Fibroblast of lung (primary cell): ENCODE results near the gene INSYN1. TPM values are rescaled to one million over a fixed set of nuclear protein-coding genes. Genes with fewer than 3 reads are reported as not detected.
"Not testable (repeated sequence)": the region's sequence is repeated elsewhere in the genome, so short reads cannot be mapped to it uniquely, and the experiment has no call there.

Source experiments
- DNase-seq, 2 donors: peaks; one replicate each; pipeline versions ENCODE4 v3.0.0 to v3.0.0-alpha.2; 2010; ENCODE audit warnings: low read depth in 2 of 2
- H2AFZ ChIP-seq: 2 replicates; pipeline ENCODE4 v1.5.1; 2012; ENCODE audit warnings: low read length, control low read depth, inconsistent platforms
- H3K27ac ChIP-seq: 2 replicates; pipeline ENCODE4 v1.5.1; 2011; ENCODE audit warnings: low read length, control low read depth; ENCODE audit not compliant: insufficient read depth
- H3K27me3 ChIP-seq: 2 replicates; pipeline ENCODE4 v1.5.1; 2011; ENCODE audit warnings: mild to moderate bottlenecking, low read length; ENCODE audit not compliant: control insufficient read depth, insufficient read depth
- H3K36me3 ChIP-seq: 2 replicates; pipeline ENCODE4 v1.5.1; 2011; ENCODE audit warnings: low read length; ENCODE audit not compliant: control insufficient read depth, insufficient read depth
- H3K4me1 ChIP-seq: 2 replicates; pipeline ENCODE4 v1.5.1; 2011; ENCODE audit warnings: low read length; ENCODE audit not compliant: control insufficient read depth, insufficient read depth; ENCODE audit errors: extremely low read depth
- H3K4me2 ChIP-seq: 2 replicates; pipeline ENCODE4 v1.5.1; 2011; ENCODE audit warnings: low read length, control low read depth; ENCODE audit not compliant: insufficient read depth; ENCODE audit errors: extremely low read depth
- H3K4me3 ChIP-seq, 4 experiments: fragments of 200-600 bp in 1 of 4; sonication (generic) in 1 of 4; replicated peaks in 1 of 4; 2 replicates each; pipeline ENCODE4 v1.5.1; 2011 to 2016; ENCODE audit warnings: low read length in 4 of 4, low read depth in 3 of 4, mild to moderate bottlenecking in 3 of 4, control low read depth in 2 of 4, inconsistent platforms in 1 of 4, mixed read lengths in 1 of 4; ENCODE audit not compliant: insufficient read depth in 1 of 4; ENCODE audit errors: control extremely low read depth in 1 of 4
- H3K79me2 ChIP-seq: 2 replicates; pipeline ENCODE4 v1.5.1; 2012; ENCODE audit warnings: mild to moderate bottlenecking, low read length, inconsistent platforms; ENCODE audit not compliant: control insufficient read depth, insufficient read depth
- H3K9ac ChIP-seq: 2 replicates; pipeline ENCODE4 v1.5.1; 2011; ENCODE audit warnings: mild to moderate bottlenecking, low read length, control low read depth; ENCODE audit not compliant: insufficient read depth
- H3K9me3 ChIP-seq: 2 replicates; pipeline ENCODE4 v1.5.1; 2012; ENCODE audit warnings: low read depth, low read length; ENCODE audit not compliant: control insufficient read depth, insufficient read depth
- H4K20me1 ChIP-seq: 2 replicates; pipeline ENCODE4 v1.5.1; 2011; ENCODE audit warnings: low read length; ENCODE audit not compliant: control insufficient read depth, insufficient read depth; ENCODE audit errors: extremely low read depth
- EZH2 ChIP-seq: IDR thresholded peaks from 2 replicates; pipeline ENCODE4 v1.5.1; 2012; ENCODE audit warnings: low read length, control low read depth, mild to moderate bottlenecking; ENCODE audit errors: missing control alignments
- polyA plus RNA-seq, 2 donors: library from polyadenylated mRNA; depleted of rRNA in 1 of 2; stranded (reverse) in 1 of 2; unstranded in 1 of 2; fragments of >200 nt; gene quantifications; 2 replicates each; pipeline ENCODE4 v1.2.1, GENCODE V29; 2011 to 2012; ENCODE audit warnings: missing spikeins in 1 of 2
- total RNA-seq: library from RNA; depleted of rRNA; stranded (reverse); fragments of >200 nt; gene quantifications from 2 replicates; pipeline ENCODE4 v1.2.1, GENCODE V29; 2014
- TF ChIP-seq, protein P1 (sequence below), 2 donors: IDR thresholded peaks in 1 of 2; conservative IDR thresholded peaks in 1 of 2; 1 replicate in 1 of 2; 2 replicates in 1 of 2; pipeline ENCODE4 v1.5.1; 2011 to 2012; ENCODE audit warnings: low read length in 2 of 2, control low read depth in 1 of 2, inconsistent platforms in 1 of 2, low read depth in 1 of 2, mild to moderate bottlenecking in 1 of 2

INSYN1 gene
- total and polyA plus RNA-seq, 2 donors (not counting 1 experiment from before 2014, with no cell fraction given) = 0.51 to 1.2 TPM

DNA sequence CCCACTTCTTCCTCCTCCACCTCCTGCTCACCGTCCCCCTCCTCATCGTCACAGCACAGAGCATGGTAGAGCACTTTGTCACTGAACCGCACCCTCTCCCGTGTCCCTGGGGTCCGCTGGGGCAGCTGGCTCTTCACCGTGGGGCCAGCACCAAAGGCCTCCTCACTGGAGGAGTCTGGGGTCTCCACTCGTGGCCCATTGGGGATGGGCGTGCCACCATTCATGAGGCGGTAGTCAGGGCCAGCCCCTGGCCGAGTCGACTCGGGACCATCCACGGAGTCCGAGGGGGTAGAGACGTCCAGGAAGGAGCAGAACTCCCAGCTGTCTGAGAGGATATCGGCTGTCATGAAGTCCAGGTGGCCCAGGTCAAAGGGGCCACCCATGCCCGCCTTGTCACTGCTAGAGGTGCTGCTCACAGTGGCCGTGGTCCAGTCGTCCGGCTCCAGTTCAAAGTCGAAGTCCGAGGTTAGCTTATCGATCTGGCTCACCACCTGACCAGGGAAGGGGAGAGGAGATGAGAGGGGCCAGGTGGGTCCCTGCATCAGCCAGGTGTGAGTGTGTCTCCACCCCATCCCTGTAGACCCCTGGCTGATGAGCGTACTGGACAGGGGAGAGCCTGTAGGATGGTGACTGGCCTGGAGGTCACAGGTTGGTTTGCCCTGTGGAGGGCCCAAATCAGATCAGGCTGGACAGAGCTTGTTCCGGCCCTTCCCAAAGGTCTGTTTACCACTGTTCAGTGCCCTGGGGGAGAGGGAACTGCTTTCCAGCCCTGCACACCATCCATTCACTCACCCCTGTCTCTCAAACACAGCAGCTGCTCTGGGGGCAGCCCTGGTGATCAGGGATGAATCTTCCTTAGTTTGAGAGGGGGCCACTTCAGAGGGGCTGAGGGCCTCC, 12.8 kb downstream of the INSYN1 start:
- no peaks in the 10 kb centered on the region for H3K9me3 ChIP-seq
- H3K4me2 ChIP-seq = no peak overlapping the region
- H3K36me3 ChIP-seq = no peaks in the 10 kb centered on the region
- no peak overlapping the region for H3K27ac ChIP-seq
- no peaks in the 10 kb centered on the region for H4K20me1 ChIP-seq
- no peaks in the 10 kb centered on the region for H3K4me1 ChIP-seq
- TF ChIP-seq, protein P1, sequence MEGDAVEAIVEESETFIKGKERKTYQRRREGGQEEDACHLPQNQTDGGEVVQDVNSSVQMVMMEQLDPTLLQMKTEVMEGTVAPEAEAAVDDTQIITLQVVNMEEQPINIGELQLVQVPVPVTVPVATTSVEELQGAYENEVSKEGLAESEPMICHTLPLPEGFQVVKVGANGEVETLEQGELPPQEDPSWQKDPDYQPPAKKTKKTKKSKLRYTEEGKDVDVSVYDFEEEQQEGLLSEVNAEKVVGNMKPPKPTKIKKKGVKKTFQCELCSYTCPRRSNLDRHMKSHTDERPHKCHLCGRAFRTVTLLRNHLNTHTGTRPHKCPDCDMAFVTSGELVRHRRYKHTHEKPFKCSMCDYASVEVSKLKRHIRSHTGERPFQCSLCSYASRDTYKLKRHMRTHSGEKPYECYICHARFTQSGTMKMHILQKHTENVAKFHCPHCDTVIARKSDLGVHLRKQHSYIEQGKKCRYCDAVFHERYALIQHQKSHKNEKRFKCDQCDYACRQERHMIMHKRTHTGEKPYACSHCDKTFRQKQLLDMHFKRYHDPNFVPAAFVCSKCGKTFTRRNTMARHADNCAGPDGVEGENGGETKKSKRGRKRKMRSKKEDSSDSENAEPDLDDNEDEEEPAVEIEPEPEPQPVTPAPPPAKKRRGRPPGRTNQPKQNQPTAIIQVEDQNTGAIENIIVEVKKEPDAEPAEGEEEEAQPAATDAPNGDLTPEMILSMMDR (conservative IDR thresholded peaks at IDR 0.05 in 1 of 2, IDR thresholded peaks at IDR 0.05 in 1 of 2; ENCODE audit: low read depth in 1 of 2, low read length in 2 of 2) = no peak
- TF ChIP-seq EZH2 = no peak
- no peaks in the 10 kb centered on the region for H3K79me2 ChIP-seq
- H2AFZ ChIP-seq = no peak overlapping the region
- no peak for DNase-seq
- peaks cover 3% of the 10 kb centered on the region for H3K27me3 ChIP-seq
- H3K4me3 ChIP-seq = no peak overlapping the region
- no peak overlapping the region for H3K9ac ChIP-seq

DNA sequence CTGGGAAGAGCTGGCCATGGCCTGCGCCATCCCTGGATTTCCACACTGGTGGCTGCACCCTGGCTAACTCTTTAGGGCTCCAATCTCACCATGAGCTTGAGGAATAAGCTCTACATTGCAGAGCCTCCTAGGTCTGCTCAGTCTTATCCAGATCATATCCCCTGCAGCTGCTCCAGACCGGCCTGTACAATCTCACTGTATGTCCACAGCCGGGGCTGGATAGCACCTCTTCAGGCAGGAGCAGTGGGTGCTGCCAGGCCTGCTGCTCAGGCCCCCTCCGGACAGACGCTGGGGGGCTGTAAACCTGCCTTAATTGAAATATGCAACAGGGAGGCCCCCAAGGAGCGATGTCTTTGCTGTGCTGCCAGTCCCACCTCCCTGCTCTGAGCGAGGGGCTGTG, 15.6 kb downstream of the INSYN1 start:
- DNase-seq = no peak
- no peaks in the 10 kb centered on the region for H3K27me3 ChIP-seq
- H4K20me1 ChIP-seq = no peaks in the 10 kb centered on the region

DNA sequence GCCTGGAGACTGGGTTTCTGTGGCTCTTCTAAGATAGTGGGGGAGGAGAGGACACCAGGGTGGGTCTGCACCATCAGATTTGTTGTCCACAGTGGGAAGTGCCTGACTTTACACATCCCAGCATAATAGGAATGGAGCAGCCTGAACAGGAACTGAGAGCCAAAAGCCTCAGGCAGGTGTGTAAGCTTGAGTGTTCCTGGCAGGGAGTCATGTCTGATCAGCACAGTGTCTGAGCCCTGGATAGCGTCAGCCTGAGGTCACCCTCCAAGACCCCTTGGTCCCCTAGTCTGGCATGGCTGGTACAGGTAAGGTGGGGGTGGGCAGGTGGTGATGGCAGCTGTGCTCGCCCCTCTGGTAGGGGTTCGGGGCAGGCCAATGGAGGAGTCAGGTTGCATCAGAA, 20.2 kb downstream of the INSYN1 start:
- no peak overlapping the region for H3K4me2 ChIP-seq

More for the DNA sequence above, 15.6 kb downstream of the INSYN1 start:
- Histone ChIP-seq H3K36me3 (no peaks in the 10 kb centered on the region), H2AFZ (no peak overlapping the region), H3K9me3 (no peaks in the 10 kb centered on the region), H3K4me3 (no peak overlapping the region), H3K79me2 (no peaks in the 10 kb centered on the region), H3K4me1 (no peaks in the 10 kb centered on the region), H3K27ac (no peak overlapping the region), H3K9ac (no peak overlapping the region), H3K4me2 (no peak overlapping the region)
- TF ChIP-seq, protein P1 (conservative IDR thresholded peaks at IDR 0.05 in 1 of 2, IDR thresholded peaks at IDR 0.05 in 1 of 2; ENCODE audit: low read depth in 1 of 2, low read length in 2 of 2) = no peak
- no peak for TF ChIP-seq EZH2

DNA sequence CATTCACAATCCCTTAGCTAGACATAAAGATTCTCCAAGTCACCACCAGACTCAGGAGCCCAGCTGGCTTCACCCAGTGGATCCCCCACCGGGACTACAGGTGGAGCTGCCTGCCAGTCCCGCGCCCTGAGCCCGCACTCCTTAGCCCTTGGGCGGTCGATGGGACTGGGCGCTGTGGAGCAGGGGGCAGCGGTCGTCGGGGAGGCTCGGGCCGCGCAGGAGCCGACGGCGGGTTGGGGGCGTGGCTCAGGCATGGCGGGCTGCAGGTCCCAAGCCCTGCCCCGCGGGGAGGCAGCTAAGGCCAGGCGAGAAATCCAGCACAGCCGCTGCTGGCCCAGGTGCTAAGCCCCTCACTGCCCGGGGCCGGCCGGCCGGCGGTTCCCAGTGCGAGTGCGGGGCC, 21.1 kb downstream of the INSYN1 start:
- H2AFZ ChIP-seq, H3K27me3 ChIP-seq, H3K4me3 ChIP-seq, H3K9me3 ChIP-seq, H3K36me3 ChIP-seq, H3K9ac ChIP-seq, H4K20me1 ChIP-seq, H3K4me1 ChIP-seq, H3K4me2 ChIP-seq, DNase-seq, H3K27ac ChIP-seq, H3K79me2 ChIP-seq: not testable (repeated sequence)

More for the DNA sequence above, 20.2 kb downstream of the INSYN1 start:
- Histone ChIP-seq H3K79me2 (no peaks in the 10 kb centered on the region), H3K27me3 (no peaks in the 10 kb centered on the region), H3K4me3 (no peak overlapping the region), H3K36me3 (no peaks in the 10 kb centered on the region), H2AFZ (no peak overlapping the region), H3K27ac (no peak overlapping the region), H3K9ac (no peak overlapping the region), H3K4me1 (no peaks in the 10 kb centered on the region), H3K9me3 (no peaks in the 10 kb centered on the region), H4K20me1 (no peaks in the 10 kb centered on the region)
- no peak for DNase-seq
- TF ChIP-seq, protein P1 (conservative IDR thresholded peaks at IDR 0.05 in 1 of 2, IDR thresholded peaks at IDR 0.05 in 1 of 2; ENCODE audit: low read depth in 1 of 2, low read length in 2 of 2) = no peak
- no peak for TF ChIP-seq EZH2
